ENCODE data around the gene GLYR1.

GLYR1 gene

GRCh38 chr16:4837733-4838501 is 9.2 kb downstream of the GLYR1 start:
- Histone ChIP-seq H3K9ac (ENCODE audit: low read length) (no peak overlapping the region), H3F3A (ENCODE audit: insufficient read depth, low read length) (peaks cover 18% of the 10 kb centered on the region), H4K20me1 (ENCODE audit: insufficient read depth, low read length) (no peaks in the 10 kb centered on the region), H3K4me3 (ENCODE audit: low read length) (no peak overlapping the region), H3K27me3 (replicated peaks; ENCODE audit: insufficient read depth, low read length) (no peaks in the 10 kb centered on the region), H3K4me2 (ENCODE audit: low read depth, low read length) (no peak overlapping the region), H2AFZ (ENCODE audit: low read length) (no peak overlapping the region), H3K9me2 (replicated peaks; ENCODE audit: insufficient read depth, low read length) (no peaks in the 10 kb centered on the region), H3K36me3 (replicated peaks; ENCODE audit: insufficient read depth, low read length) (no peaks in the 10 kb centered on the region; the same call in 1 of the 2 replicates), H3K27ac (ENCODE audit: low read length) (peak overlapping the region; percentile 40; the same call in 1 of the 2 replicates), H3K9me3 (replicated peaks; ENCODE audit: insufficient read depth, low read length) (no peaks in the 10 kb centered on the region), H3K4me1 (ENCODE audit: low read length) (peaks cover 19% of the 10 kb centered on the region), H3K79me2 (ENCODE audit: low read length) (peaks cover 60% of the 10 kb centered on the region)
- peak; percentile 75 for DNase-seq
- TF ChIP-seq EZH2phosphoT487 (IDR thresholded peaks at IDR 0.05; ENCODE audit: low read length) (no peak), CTCF (IDR thresholded peaks at IDR 0.05; ENCODE audit: low read length) (no peak), EZH2 (optimal IDR thresholded peaks at IDR 0.05; ENCODE audit: low read depth, low read length) (no peak)

GRCh38 chr16:4836727-4837126 is 10.4 kb downstream of the GLYR1 start:
- Histone ChIP-seq H3K9me2 (replicated peaks; ENCODE audit: insufficient read depth, low read length) (no peaks in the 10 kb centered on the region), H3K4me1 (ENCODE audit: low read length) (peaks cover 19% of the 10 kb centered on the region), H2AFZ (ENCODE audit: low read length) (no peak overlapping the region), H3K4me3 (ENCODE audit: low read length) (no peak overlapping the region), H3K27me3 (replicated peaks; ENCODE audit: insufficient read depth, low read length) (no peaks in the 10 kb centered on the region), H3K36me3 (replicated peaks; ENCODE audit: insufficient read depth, low read length) (peaks cover 7% of the 10 kb centered on the region), H3K27ac (ENCODE audit: low read length) (no peak overlapping the region), H3K79me2 (ENCODE audit: low read length) (peaks cover 60% of the 10 kb centered on the region), H3K4me2 (ENCODE audit: low read depth, low read length) (no peak overlapping the region), H3K9ac (ENCODE audit: low read length) (no peak overlapping the region), H3K9me3 (replicated peaks; ENCODE audit: insufficient read depth, low read length) (no peaks in the 10 kb centered on the region), H3F3A (ENCODE audit: insufficient read depth, low read length) (peaks cover 18% of the 10 kb centered on the region), H4K20me1 (ENCODE audit: insufficient read depth, low read length) (no peaks in the 10 kb centered on the region)
- TF ChIP-seq EZH2 (optimal IDR thresholded peaks at IDR 0.05; ENCODE audit: low read depth, low read length) (no peak), EZH2phosphoT487 (IDR thresholded peaks at IDR 0.05; ENCODE audit: low read length) (no peak), CTCF (IDR thresholded peaks at IDR 0.05; ENCODE audit: low read length) (no peak)
- DNase-seq: no peak

- Histone ChIP-seq H3K4me1 (ENCODE audit: low read length) (peaks cover 11% of the 10 kb centered on the region), H3K4me2 (ENCODE audit: low read depth, low read length) (no peak overlapping the region), H3K36me3 (replicated peaks; ENCODE audit: insufficient read depth, low read length) (peaks cover 16% of the 10 kb centered on the region; the same call in 1 of the 2 replicates), H3K9me3 (replicated peaks; ENCODE audit: insufficient read depth, low read length) (no peaks in the 10 kb centered on the region), H4K20me1 (ENCODE audit: insufficient read depth, low read length) (no peaks in the 10 kb centered on the region), H3K4me3 (ENCODE audit: low read length) (no peak overlapping the region), H3K27me3 (replicated peaks; ENCODE audit: insufficient read depth, low read length) (no peaks in the 10 kb centered on the region), H2AFZ (ENCODE audit: low read length) (no peak overlapping the region), H3K9me2 (replicated peaks; ENCODE audit: insufficient read depth, low read length) (no peaks in the 10 kb centered on the region), H3K27ac (ENCODE audit: low read length) (no peak overlapping the region), H3F3A (ENCODE audit: insufficient read depth, low read length) (peaks cover 8% of the 10 kb centered on the region), H3K79me2 (ENCODE audit: low read length) (peaks cover 45% of the 10 kb centered on the region), H3K9ac (ENCODE audit: low read length) (no peak overlapping the region)
- DNase-seq: no peak
- TF ChIP-seq CTCF (IDR thresholded peaks at IDR 0.05; ENCODE audit: low read length) (no peak), EZH2phosphoT487 (IDR thresholded peaks at IDR 0.05; ENCODE audit: low read length) (no peak), EZH2 (optimal IDR thresholded peaks at IDR 0.05; ENCODE audit: low read depth, low read length) (no peak)
These were observed 13.5 kb downstream of the GLYR1 start for GRCh38 chr16:4833584-4833983.

All from MM.1S (cell line).